Cortex of kidney (tissue), 1 donor: Measurements from ENCODE around the gene NALCN.

Source experiments
- DNase-seq: peaks from one replicate; lab custom pipeline; 2025; lab: John Stamatoyannopoulos, UW

NALCN gene

GRCh38 chr13:101121608-101122007, 294.7 kb downstream of the NALCN start:
- DNase-seq, result no peak

GRCh38 chr13:101120007-101120406, 296.3 kb downstream of the NALCN start:
- no peak for DNase-seq

GRCh38 chr13:101116826-101117225, 299.5 kb downstream of the NALCN start:
- no peak for DNase-seq

- DNase-seq, result no peak
These were observed 300.0 kb downstream of the NALCN start for GRCh38 chr13:101116341-101116740.

- no peak for DNase-seq
These were observed 300.5 kb downstream of the NALCN start for GRCh38 chr13:101115762-101116171.

GRCh38 chr13:101111894-101112293, 304.4 kb downstream of the NALCN start:
- no peak for DNase-seq

GRCh38 chr13:101109005-101109404, 307.3 kb downstream of the NALCN start:
- no peak for DNase-seq

GRCh38 chr13:101098873-101099272, 317.4 kb downstream of the NALCN start:
- no peak for DNase-seq

- DNase-seq, result no peak
These were observed 323.3 kb downstream of the NALCN start for GRCh38 chr13:101092985-101093384.

- DNase-seq, result no peak
These were observed 326.0 kb downstream of the NALCN start for GRCh38 chr13:101090287-101090686.

GRCh38 chr13:101085551-101085950, 330.8 kb downstream of the NALCN start:
- no peak for DNase-seq

GRCh38 chr13:101082441-101082840, 333.9 kb downstream of the NALCN start:
- no peak for DNase-seq

- no peak for DNase-seq
These were observed 335.7 kb downstream of the NALCN start for GRCh38 chr13:101080616-101081015.

- DNase-seq, result no peak
These were observed 351.0 kb downstream of the NALCN start for GRCh38 chr13:101065329-101065728.

GRCh38 chr13:101059793-101060192, 356.5 kb downstream of the NALCN start:
- no peak for DNase-seq

- DNase-seq, result no peak
These were observed 357.5 kb downstream of the NALCN start for GRCh38 chr13:101058841-101059240.

- no peak for DNase-seq
These were observed 362.8 kb downstream of the NALCN start for GRCh38 chr13:101053301-101054093.

- DNase-seq, result no peak
These were observed 367.0 kb downstream of the NALCN start for GRCh38 chr13:101049166-101049850.

GRCh38 chr13:101036546-101036945, 379.8 kb downstream of the NALCN start:
- DNase-seq, result no peak

- no peak for DNase-seq
These were observed 381.1 kb downstream of the NALCN start for GRCh38 chr13:101035119-101035620.

GRCh38 chr13:101026736-101027398, 389.4 kb downstream of the NALCN start:
- DNase-seq, result no peak

- DNase-seq, result no peak
These were observed 390.0 kb downstream of the NALCN start for GRCh38 chr13:101026328-101026727.

GRCh38 chr13:101025925-101026324, 390.4 kb downstream of the NALCN start:
- DNase-seq, result no peak
